ENCODE results near the gene TACSTD2.

GRCh38 chr1:58568911-58569310 lies 8.1 kb downstream of the TACSTD2 start:
- TF ChIP-seq REPIN1 (tag by site-specific recombination; IDR thresholded peaks at IDR 0.05; ENCODE audit: low read depth) (no peak), ZNF670 (tag by site-specific recombination; IDR thresholded peaks at IDR 0.05; ENCODE audit: low read depth) (no peak), ZNF274 (IDR thresholded peaks at IDR 0.05; ENCODE audit: low read length) (no peak), ZNF274 (tag by site-specific recombination; IDR thresholded peaks at IDR 0.05; ENCODE audit: borderline replicate concordance) (no peak), REST (tag by site-specific recombination; IDR thresholded peaks at IDR 0.05) (no peak), CTCF (tag by site-specific recombination; IDR thresholded peaks at IDR 0.05) (no peak), ZNF239 (tag by site-specific recombination; IDR thresholded peaks at IDR 0.05) (no peak), ZBTB1 (tag by site-specific recombination; IDR thresholded peaks at IDR 0.05) (no peak), ZNF394 (tag by site-specific recombination; IDR thresholded peaks at IDR 0.05; ENCODE audit: borderline replicate concordance) (no peak), ZNF398 (tag by site-specific recombination; IDR thresholded peaks at IDR 0.05) (no peak), ZFHX2 (tag by site-specific recombination; conservative IDR thresholded peaks at IDR 0.05) (no peak), ZNF513 (tag by site-specific recombination; IDR thresholded peaks at IDR 0.05) (no peak), TCF7L2 (IDR thresholded peaks at IDR 0.05; ENCODE audit: borderline replicate concordance, low read depth, low read length) (no peak), ZNF140 (tag by site-specific recombination; IDR thresholded peaks at IDR 0.05) (no peak)
